HepG2 (cell line): ENCODE results near the gene KRTAP1-3. TPM values are rescaled to one million over a fixed set of nuclear protein-coding genes. Genes with fewer than 3 reads are reported as not detected.
A peak's percentile ranks its signal among the peaks of the same experiment; 100 is the strongest.

Source experiments
- ARNTL ChIP-seq: sonication (generic); formaldehyde crosslinking; IDR thresholded peaks from 2 replicates; pipeline ENCODE4 v1.4.0; 2020; ENCODE audit warnings: mild to moderate bottlenecking, missing genetic modification reagents
- ATF1 ChIP-seq: IDR thresholded peaks from 2 replicates; pipeline ENCODE4 v1.6.1; 2016; ENCODE audit warnings: mild to moderate bottlenecking, control low read depth
- CHCHD3 ChIP-seq: sonication (generic); formaldehyde crosslinking; IDR thresholded peaks from 2 replicates; pipeline ENCODE4 v1.8.0; 2022; ENCODE audit warnings: mild to moderate bottlenecking, missing genetic modification reagents, moderate library complexity
- RXRB ChIP-seq: IDR thresholded peaks from 2 replicates; pipeline ENCODE4 v1.6.1; 2016; ENCODE audit warnings: borderline replicate concordance, missing genetic modification reagents, missing compliant biosample characterization
- SIX4 ChIP-seq: sonication (generic); formaldehyde crosslinking; IDR thresholded peaks from 2 replicates; pipeline ENCODE4 v1.4.0; 2020; ENCODE audit warnings: missing genetic modification reagents
- TBX2 ChIP-seq: sonication (generic); formaldehyde crosslinking; IDR thresholded peaks from 2 replicates; pipeline ENCODE4 v1.5.0; 2020; ENCODE audit warnings: missing genetic modification reagents, mild to moderate bottlenecking, borderline replicate concordance
- TP53 ChIP-seq: sonication (generic); formaldehyde crosslinking; conservative IDR thresholded peaks from 2 replicates; pipeline ENCODE4 v1.4.0; 2020; ENCODE audit warnings: missing genetic modification reagents
- ZNF614 ChIP-seq: IDR thresholded peaks from 2 replicates; pipeline ENCODE4 v1.6.1; 2018; ENCODE audit warnings: missing biosample characterization, missing genetic modification reagents, inconsistent platforms, borderline replicate concordance
- polyA plus RNA-seq, 8 experiments: library from polyadenylated mRNA; depleted of rRNA in 3 of 8; stranded (reverse) in 7 of 8; unstranded in 1 of 8; fragments of >200 nt; fragmentation: Illumina TruSeq in 4 of 8; extraction: Trizol in 4 of 8; gene quantifications; 2 replicates each; pipeline versions ENCODE4 v1.2.1 to v1.2.3, GENCODE V29; 2011 to 2016; ENCODE audit warnings: low read depth in 4 of 8, missing spikeins in 1 of 8, mixed read lengths in 1 of 8; ENCODE audit not compliant: insufficient read depth in 1 of 8
- total RNA-seq, 5 experiments: library from RNA; depleted of rRNA; stranded (reverse); fragments of >200 nt; fragmentation: Illumina TruSeq; extraction: Trizol; gene quantifications; 2 replicates each; pipeline ENCODE4 v1.2.3, GENCODE V29; 2016; ENCODE audit warnings: low read depth in 1 of 5
- TF ChIP-seq, protein P1 (sequence below): sonication (generic); formaldehyde crosslinking; IDR thresholded peaks from 2 replicates; pipeline ENCODE4 v1.5.0; 2020; ENCODE audit warnings: mild to moderate bottlenecking, missing genetic modification reagents
- TF ChIP-seq, protein P2 (sequence below): sonication (generic); formaldehyde crosslinking; IDR thresholded peaks from 2 replicates; pipeline ENCODE4 v1.4.0; 2020; ENCODE audit warnings: missing genetic modification reagents
- TF ChIP-seq, protein P3 (sequence below): sonication (generic); formaldehyde crosslinking; IDR thresholded peaks from 2 replicates; pipeline ENCODE4 v1.4.0; 2020; ENCODE audit warnings: missing genetic modification reagents, borderline replicate concordance
- TF ChIP-seq, protein P4 (sequence below), 2 experiments: sonication (generic) in 1 of 2; formaldehyde crosslinking in 1 of 2; IDR thresholded peaks; 2 replicates each; pipeline versions ENCODE4 v1.4.0 to v1.6.1; 2016 to 2020; ENCODE audit warnings: borderline replicate concordance in 1 of 2, low read depth in 1 of 2, mild to moderate bottlenecking in 1 of 2, missing genetic modification reagents in 1 of 2
- TF ChIP-seq, protein P5 (sequence below): sonication (generic); formaldehyde crosslinking; IDR thresholded peaks from 2 replicates; pipeline ENCODE4 v1.4.0; 2020; ENCODE audit warnings: missing genetic modification reagents
- TF ChIP-seq, protein P6 (sequence below): sonication (generic); formaldehyde crosslinking; IDR thresholded peaks from 2 replicates; pipeline ENCODE4 v1.4.0; 2020; ENCODE audit warnings: mild to moderate bottlenecking, missing genetic modification reagents

KRTAP1-3 gene
- total and polyA plus RNA-seq, 2 of the 13 experiments (the other 11 are each of a cell fraction or from before 2014, with no cell fraction given), result not detected

DNA sequence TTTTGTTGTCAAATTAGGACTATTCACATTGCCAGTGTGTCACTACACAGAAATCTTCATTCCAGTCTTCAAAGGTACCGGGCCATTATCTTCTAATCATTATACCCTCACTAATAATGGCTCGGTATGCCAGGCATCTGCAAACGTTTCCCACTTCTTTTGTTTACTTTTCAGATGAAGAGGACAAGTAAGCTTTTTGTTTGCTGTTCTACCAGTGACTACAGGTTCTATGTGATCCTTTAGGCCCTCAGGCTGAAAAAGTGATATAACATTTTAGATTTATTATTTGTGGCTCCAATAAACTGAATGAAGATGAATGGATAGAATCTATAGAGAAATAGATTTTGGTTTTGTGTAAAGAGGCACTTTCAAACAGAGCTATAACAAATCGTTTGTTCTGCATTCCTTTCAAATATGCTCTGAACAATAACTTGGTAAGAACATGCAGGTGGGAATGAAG lies 25.3 kb downstream of the KRTAP1-3 start (continued):
- TF ChIP-seq, protein P1, sequence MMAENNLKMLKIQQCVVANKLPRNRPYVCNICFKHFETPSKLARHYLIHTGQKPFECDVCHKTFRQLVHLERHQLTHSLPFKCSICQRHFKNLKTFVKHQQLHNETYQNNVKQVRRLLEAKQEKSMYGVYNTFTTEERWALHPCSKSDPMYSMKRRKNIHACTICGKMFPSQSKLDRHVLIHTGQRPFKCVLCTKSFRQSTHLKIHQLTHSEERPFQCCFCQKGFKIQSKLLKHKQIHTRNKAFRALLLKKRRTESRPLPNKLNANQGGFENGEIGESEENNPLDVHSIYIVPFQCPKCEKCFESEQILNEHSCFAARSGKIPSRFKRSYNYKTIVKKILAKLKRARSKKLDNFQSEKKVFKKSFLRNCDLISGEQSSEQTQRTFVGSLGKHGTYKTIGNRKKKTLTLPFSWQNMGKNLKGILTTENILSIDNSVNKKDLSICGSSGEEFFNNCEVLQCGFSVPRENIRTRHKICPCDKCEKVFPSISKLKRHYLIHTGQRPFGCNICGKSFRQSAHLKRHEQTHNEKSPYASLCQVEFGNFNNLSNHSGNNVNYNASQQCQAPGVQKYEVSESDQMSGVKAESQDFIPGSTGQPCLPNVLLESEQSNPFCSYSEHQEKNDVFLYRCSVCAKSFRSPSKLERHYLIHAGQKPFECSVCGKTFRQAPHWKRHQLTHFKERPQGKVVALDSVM, result no peak
- 0 out of 2 replicates have a peak, but pooled peaks have one; percentile 34 for TF ChIP-seq SIX4 (CRISPR knock-in tag)
- TF ChIP-seq RXRB (CRISPR knock-in tag), result peak; percentile 84
- TF ChIP-seq, protein P2, sequence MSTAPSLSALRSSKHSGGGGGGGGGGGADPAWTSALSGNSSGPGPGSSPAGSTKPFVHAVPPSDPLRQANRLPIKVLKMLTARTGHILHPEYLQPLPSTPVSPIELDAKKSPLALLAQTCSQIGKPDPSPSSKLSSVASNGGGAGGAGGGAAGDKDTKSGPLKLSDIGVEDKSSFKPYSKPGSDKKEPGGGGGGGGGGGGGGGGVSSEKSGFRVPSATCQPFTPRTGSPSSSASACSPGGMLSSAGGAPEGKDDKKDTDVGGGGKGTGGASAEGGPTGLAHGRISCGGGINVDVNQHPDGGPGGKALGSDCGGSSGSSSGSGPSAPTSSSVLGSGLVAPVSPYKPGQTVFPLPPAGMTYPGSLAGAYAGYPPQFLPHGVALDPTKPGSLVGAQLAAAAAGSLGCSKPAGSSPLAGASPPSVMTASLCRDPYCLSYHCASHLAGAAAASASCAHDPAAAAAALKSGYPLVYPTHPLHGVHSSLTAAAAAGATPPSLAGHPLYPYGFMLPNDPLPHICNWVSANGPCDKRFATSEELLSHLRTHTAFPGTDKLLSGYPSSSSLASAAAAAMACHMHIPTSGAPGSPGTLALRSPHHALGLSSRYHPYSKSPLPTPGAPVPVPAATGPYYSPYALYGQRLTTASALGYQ (CRISPR knock-in tag), result peak; percentile 97
- TF ChIP-seq, protein P3, sequence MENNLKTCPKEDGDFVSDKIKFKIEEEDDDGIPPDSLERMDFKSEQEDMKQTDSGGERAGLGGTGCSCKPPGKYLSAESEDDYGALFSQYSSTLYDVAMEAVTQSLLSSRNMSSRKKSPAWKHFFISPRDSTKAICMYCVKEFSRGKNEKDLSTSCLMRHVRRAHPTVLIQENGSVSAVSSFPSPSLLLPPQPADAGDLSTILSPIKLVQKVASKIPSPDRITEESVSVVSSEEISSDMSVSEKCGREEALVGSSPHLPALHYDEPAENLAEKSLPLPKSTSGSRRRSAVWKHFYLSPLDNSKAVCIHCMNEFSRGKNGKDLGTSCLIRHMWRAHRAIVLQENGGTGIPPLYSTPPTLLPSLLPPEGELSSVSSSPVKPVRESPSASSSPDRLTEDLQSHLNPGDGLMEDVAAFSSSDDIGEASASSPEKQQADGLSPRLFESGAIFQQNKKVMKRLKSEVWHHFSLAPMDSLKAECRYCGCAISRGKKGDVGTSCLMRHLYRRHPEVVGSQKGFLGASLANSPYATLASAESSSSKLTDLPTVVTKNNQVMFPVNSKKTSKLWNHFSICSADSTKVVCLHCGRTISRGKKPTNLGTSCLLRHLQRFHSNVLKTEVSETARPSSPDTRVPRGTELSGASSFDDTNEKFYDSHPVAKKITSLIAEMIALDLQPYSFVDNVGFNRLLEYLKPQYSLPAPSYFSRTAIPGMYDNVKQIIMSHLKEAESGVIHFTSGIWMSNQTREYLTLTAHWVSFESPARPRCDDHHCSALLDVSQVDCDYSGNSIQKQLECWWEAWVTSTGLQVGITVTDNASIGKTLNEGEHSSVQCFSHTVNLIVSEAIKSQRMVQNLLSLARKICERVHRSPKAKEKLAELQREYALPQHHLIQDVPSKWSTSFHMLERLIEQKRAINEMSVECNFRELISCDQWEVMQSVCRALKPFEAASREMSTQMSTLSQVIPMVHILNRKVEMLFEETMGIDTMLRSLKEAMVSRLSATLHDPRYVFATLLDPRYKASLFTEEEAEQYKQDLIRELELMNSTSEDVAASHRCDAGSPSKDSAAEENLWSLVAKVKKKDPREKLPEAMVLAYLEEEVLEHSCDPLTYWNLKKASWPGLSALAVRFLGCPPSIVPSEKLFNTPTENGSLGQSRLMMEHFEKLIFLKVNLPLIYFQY (CRISPR knock-in tag), result peak; percentile 52; the same call in 1 of the 2 replicates
- TF ChIP-seq ATF1 (CRISPR knock-in tag), result peak; percentile 69; the same call in 1 of the 2 replicates
- TF ChIP-seq, protein P4, sequence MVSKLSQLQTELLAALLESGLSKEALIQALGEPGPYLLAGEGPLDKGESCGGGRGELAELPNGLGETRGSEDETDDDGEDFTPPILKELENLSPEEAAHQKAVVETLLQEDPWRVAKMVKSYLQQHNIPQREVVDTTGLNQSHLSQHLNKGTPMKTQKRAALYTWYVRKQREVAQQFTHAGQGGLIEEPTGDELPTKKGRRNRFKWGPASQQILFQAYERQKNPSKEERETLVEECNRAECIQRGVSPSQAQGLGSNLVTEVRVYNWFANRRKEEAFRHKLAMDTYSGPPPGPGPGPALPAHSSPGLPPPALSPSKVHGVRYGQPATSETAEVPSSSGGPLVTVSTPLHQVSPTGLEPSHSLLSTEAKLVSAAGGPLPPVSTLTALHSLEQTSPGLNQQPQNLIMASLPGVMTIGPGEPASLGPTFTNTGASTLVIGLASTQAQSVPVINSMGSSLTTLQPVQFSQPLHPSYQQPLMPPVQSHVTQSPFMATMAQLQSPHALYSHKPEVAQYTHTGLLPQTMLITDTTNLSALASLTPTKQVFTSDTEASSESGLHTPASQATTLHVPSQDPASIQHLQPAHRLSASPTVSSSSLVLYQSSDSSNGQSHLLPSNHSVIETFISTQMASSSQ (IDR thresholded peaks at IDR 0.05; ENCODE audit: low read depth), result peak; percentile 72; the same call in 1 of the 2 replicates
- TF ChIP-seq, protein P4 (CRISPR knock-in tag; IDR thresholded peaks at IDR 0.05; ENCODE audit: borderline replicate concordance), result peak; percentile 42; the same call in 1 of the 2 replicates
- no peak for TF ChIP-seq CHCHD3 (CRISPR knock-in tag)
- TF ChIP-seq, protein P5, sequence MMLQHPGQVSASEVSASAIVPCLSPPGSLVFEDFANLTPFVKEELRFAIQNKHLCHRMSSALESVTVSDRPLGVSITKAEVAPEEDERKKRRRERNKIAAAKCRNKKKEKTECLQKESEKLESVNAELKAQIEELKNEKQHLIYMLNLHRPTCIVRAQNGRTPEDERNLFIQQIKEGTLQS (CRISPR knock-in tag), result 0 out of 2 replicates have a peak, but pooled peaks have one; percentile 25
- TF ChIP-seq TBX2 (CRISPR knock-in tag), result peak; percentile 98
- TF ChIP-seq TP53 (CRISPR knock-in tag), result no peak
- TF ChIP-seq, protein P6, sequence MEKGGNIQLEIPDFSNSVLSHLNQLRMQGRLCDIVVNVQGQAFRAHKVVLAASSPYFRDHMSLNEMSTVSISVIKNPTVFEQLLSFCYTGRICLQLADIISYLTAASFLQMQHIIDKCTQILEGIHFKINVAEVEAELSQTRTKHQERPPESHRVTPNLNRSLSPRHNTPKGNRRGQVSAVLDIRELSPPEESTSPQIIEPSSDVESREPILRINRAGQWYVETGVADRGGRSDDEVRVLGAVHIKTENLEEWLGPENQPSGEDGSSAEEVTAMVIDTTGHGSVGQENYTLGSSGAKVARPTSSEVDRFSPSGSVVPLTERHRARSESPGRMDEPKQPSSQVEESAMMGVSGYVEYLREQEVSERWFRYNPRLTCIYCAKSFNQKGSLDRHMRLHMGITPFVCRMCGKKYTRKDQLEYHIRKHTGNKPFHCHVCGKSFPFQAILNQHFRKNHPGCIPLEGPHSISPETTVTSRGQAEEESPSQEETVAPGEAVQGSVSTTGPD (CRISPR knock-in tag), result no peak
- TF ChIP-seq ZNF614, result peak; percentile 66; the same call in 1 of the 2 replicates
- TF ChIP-seq ARNTL, result no peak
